ENCODE data around the gene MFSD12.
"Not testable (repeated sequence)": the region's sequence is repeated elsewhere in the genome, so short reads cannot be mapped to it uniquely, and the experiment has no call there.

MFSD12 gene

DNA sequence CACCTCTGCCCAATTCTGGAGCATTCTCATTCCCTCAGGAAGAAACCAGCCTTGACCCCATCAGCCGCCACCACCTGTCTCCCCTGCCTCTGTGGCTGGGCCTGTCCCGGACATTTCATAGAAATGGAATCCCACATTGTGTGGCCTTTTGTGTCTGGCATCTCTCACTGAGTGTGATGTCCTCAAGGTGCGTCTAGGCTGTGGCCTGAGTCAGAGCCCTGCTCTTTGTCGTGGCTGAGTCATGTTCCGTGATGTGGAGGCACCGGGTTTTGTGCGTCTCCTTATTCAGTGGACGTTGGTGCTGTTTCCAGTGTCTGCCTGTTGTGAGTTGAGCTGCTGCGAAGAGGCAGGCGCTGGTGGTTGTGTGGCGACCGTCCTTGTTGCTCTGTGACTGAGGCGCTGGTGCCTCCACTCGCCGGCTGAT, 47.8 kb downstream of the MFSD12 start:
- H3K27me3 ChIP-seq = no peaks in the 10 kb centered on the region
- H3K4me1 ChIP-seq (ENCODE audit: control insufficient read depth in 1 of 2, insufficient read depth in 1 of 2, low read depth in 1 of 2, low read length in 1 of 2) = peaks cover 23 to 25% of the 10 kb centered on the region in 2 experiments
- H3K4me3 ChIP-seq (ENCODE audit: low read depth in 1 of 2, low read length in 1 of 2) = no peak overlapping the region
- no peak overlapping the region for H3K27ac ChIP-seq
- peaks cover 55% of the 10 kb centered on the region for H3K36me3 ChIP-seq
- TF ChIP-seq CTCF (IDR thresholded peaks at IDR 0.05) = no peak
- no peaks in the 10 kb centered on the region for H3K9me3 ChIP-seq

DNA sequence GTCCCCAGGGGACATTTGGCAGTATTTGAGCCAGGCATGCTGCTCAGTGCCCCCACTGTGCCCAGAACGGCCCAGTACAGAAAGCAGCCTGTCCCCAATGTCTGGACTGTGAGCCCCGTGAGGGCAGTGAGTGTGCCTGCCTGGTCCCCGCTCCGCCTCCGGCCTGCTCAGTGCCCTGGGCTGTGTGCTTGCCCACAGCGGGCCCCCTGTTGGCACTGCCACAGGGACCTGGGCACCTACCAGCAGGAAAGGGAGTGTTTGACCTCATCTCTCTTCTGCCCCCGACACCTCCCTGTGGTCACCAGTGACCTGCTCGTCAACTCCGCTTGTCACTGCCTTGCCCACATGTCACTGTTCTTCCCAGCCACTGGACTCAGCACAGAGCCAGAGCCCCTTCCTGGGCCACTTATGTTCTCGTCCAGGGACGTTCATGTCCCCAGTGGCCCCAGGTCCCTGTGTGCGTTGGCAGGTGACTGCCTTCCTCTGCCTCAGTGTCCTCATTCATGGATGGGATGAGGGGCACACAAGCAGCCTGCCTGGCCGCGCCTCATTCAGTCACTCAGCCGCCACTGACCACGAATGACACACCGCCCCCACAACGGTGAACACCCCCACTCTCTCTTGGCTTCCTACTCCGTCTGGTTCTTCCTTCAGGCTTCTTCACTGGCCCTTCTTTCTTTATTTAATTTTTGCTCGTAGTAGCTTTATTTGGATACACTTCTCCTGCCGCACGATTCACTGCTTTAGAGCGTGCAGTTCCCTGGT, 48.4 kb downstream of the MFSD12 start:
- Histone ChIP-seq H3K27ac (no peak overlapping the region), H3K27me3 (no peaks in the 10 kb centered on the region), H3K4me1 (ENCODE audit: control insufficient read depth in 1 of 2, insufficient read depth in 1 of 2, low read depth in 1 of 2, low read length in 1 of 2) (peaks cover 23 to 25% of the 10 kb centered on the region in 2 experiments), H3K36me3 (peaks cover 53% of the 10 kb centered on the region), H3K4me3 (ENCODE audit: low read depth in 1 of 2, low read length in 1 of 2) (no peak overlapping the region), H3K9me3 (no peaks in the 10 kb centered on the region)
- TF ChIP-seq CTCF (IDR thresholded peaks at IDR 0.05) = no peak

DNA sequence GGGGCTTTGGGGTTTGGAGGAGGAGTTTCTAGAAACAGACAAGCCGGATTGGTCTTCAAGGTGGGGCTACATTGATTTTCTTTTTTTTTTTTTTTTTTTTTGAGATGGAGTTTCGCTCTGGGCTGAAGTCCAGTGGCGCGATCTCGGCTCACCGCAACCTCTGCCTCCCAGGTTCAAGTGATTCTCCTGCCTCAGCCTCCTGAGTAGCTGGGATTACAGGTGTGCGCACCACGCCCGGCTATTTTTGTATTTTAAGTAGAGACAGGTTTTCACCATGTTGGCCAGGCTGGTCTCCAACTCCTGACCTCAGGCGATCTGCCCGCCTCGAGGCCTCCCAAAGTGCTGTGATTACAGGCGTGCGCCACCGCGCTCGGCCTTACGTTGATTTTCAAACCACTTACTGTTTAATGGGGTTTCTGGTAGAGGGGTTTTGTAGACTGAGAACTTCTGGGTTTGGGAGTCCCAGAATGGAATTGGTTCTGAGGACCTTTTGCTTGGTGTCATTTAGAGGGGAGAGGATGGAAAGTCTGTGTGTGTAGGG, 49.2 kb downstream of the MFSD12 start:
- H3K27ac ChIP-seq, H3K9me3 ChIP-seq: not testable (repeated sequence)

GRCh38 chr19:3507371-3508120, 49.8 kb downstream of the MFSD12 start:
- Histone ChIP-seq H3K27me3 (no peaks in the 10 kb centered on the region), H3K4me3 (ENCODE audit: low read depth in 1 of 2, low read length in 1 of 2) (peak overlapping the region; percentile 84 to 90), H3K9me3 (no peaks in the 10 kb centered on the region), H3K4me1 (ENCODE audit: control insufficient read depth in 1 of 2, insufficient read depth in 1 of 2, low read depth in 1 of 2, low read length in 1 of 2) (peaks cover 23 to 25% of the 10 kb centered on the region in 2 experiments), H3K36me3 (peaks cover 41% of the 10 kb centered on the region), H3K27ac (peak overlapping the region; percentile 84)
- TF ChIP-seq CTCF (IDR thresholded peaks at IDR 0.05) = no peak

More for the DNA sequence above, 49.2 kb downstream of the MFSD12 start:
- H3K27me3 ChIP-seq; H3K4me3 ChIP-seq (ENCODE audit: low read depth in 1 of 2, low read length in 1 of 2): not testable (repeated sequence)
- Histone ChIP-seq H3K4me1 (ENCODE audit: control insufficient read depth in 1 of 2, insufficient read depth in 1 of 2, low read depth in 1 of 2, low read length in 1 of 2) (peaks cover 23 to 25% of the 10 kb centered on the region in 2 experiments), H3K36me3 (peaks cover 45% of the 10 kb centered on the region)

GRCh38 chr19:3506384-3507340, 50.7 kb downstream of the MFSD12 start:
- Histone ChIP-seq H3K4me3 (ENCODE audit: low read depth in 1 of 2, low read length in 1 of 2) (peak overlapping the region; percentile 84 to 90), H3K27me3 (no peaks in the 10 kb centered on the region), H3K27ac (peak overlapping the region; percentile 84), H3K9me3 (no peaks in the 10 kb centered on the region), H3K36me3 (peaks cover 32% of the 10 kb centered on the region), H3K4me1 (ENCODE audit: control insufficient read depth in 1 of 2, insufficient read depth in 1 of 2, low read depth in 1 of 2, low read length in 1 of 2) (peaks cover 23 to 25% of the 10 kb centered on the region in 2 experiments)
- no peak for TF ChIP-seq CTCF (IDR thresholded peaks at IDR 0.05)

Data from neutrophil (primary cell).